ENCODE data around the gene MPND.

The MPND gene

DNA sequence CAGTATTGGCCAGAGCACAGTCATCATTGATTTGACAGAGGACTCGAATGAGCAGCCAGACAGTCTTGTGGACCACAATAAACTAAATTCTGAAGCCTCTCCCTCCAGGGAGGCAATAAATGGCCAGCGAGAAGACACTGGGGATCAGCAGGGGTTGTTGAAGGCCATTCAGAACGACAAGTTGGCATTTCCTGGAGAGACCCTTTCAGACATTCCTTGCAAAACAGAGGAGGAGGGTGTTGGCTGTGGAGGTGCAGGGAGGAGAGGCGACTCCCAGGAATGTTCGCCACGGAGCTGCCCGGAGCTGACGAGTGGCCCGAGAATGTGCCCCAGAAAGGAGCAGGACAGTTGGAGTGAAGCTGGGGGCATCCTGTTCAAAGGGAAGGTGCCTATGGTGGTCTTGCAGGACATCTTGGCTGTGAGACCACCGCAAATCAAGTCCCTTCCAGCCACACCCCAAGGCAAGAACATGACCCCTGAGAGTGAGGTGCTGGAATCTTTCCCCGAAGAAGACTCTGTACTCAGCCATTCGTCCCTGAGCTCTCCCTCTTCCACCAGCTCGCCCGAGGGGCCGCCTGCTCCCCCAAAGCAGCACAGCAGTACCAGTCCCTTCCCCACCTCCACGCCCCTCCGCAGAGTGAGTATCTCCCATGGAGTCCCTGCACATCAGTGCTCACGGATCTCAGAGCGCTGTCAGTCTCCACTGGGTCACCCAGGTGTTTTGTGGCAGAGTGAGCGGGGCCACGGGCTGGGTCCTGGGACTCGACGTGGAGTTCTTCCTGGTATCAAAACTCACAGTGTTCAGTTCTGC, 66.0 kb downstream of the MPND start:
- DNase-seq, result no peak

Data from NCI-H2107 (cell line).